HG02678 (cell line): ENCODE measurements around the gene ADIPOR2.
A peak's percentile ranks its signal among the peaks of the same experiment; 100 is the strongest.

Experiments used
- ATAC-seq: cut with Tn5 transposase; IDR thresholded peaks from one replicate; pipeline ENCODE4 v1.9.1; 2021; ENCODE audit warnings: mild to moderate bottlenecking, moderate library complexity; ENCODE audit not compliant: unreplicated experiment

ADIPOR2 gene

DNA sequence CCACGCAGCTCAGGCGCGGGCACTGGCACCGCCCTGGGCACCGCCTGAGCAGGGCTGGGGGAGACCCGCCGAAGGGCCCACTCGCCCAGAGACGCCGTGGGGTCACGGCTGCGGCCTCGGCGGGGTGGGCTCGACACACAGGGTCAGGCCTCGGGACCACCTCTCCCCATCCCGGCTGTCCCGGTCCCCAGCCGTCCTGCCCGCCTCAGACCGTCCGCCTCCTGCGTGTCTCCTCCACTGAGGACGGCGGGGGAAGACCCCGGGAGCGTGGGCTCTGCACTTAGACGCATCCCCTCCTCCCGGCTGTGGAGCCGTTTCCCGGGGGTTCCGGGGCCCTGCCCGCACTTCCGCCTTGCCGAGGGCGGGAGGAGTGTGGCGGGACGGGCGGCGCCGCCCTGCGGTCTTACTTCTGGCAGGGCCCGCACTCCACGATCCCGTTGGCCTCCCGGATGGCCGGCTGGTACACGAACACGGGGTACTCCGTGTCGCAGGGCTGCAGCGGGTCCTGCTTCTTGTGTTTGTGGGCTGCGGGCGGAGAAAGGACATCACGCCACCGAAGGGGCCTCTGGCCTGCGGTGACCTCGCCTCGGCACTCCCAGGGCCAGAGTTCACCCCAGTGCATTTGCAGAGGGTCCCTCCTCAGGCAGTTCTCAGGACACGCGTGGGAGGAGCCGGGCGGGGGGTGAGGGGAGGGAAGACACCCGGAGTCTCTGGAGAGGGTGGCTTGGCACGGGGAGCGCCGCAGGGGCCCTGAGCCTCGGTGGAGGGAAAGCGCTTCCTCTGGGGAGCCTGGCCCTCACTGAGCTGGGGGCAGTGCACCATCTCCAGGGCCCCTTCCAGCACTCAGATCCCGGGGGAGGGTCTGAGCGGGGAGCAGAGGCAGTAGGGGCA, 106.4 kb downstream of the ADIPOR2 start:
- peak; percentile 25 for ATAC-seq

DNA sequence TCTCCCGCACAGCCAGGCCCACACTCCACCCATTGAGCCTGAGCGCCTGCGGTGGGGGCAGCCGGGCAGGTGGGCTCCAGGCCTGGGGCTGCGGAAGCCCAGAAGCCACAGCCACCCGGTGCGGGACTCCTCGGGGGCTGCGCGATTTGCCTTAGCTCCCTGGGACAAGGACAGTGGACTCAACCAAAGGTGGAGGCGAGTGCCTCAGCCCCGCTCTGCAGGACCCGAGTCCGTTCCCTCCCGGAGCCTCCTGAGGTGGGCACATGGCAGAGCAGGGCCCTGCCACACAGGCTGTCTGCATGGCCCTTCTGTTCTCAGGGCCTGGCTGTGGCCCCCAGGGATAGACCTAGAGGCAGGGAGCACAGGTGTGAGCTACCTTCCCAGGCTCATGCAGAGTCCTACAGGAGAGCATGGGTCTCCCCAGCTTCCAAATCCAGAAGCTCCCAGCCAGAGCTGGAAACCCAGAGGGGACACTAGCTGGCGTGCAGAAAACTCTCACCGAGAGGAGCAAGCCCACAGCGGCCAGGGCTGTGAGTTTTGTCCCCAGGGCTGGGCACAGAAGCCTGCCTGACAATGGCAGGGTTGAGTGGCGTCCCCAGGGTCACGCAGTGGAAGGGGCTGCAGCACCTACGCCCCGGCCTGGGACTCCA, 107.2 kb downstream of the ADIPOR2 start:
- ATAC-seq = no peak

DNA sequence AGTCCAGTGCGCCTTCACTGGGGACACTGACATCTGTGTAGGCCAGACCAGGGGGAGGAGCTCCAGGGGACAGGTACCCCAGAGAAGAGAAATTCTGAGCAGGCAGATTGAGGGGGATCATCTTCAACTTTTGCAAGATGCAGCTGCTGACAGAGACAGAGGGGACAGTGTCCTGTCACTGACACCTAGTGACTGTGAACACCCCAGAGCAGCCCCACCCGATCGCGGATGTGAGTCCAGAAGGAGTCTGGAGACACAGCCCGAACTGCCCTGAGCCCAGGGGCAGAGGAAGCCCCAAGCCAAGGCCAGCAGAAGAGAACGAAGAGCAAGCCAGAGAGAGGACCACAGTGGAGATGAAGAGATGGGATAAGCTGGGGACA, 107.8 kb downstream of the ADIPOR2 start:
- ATAC-seq = no peak

DNA sequence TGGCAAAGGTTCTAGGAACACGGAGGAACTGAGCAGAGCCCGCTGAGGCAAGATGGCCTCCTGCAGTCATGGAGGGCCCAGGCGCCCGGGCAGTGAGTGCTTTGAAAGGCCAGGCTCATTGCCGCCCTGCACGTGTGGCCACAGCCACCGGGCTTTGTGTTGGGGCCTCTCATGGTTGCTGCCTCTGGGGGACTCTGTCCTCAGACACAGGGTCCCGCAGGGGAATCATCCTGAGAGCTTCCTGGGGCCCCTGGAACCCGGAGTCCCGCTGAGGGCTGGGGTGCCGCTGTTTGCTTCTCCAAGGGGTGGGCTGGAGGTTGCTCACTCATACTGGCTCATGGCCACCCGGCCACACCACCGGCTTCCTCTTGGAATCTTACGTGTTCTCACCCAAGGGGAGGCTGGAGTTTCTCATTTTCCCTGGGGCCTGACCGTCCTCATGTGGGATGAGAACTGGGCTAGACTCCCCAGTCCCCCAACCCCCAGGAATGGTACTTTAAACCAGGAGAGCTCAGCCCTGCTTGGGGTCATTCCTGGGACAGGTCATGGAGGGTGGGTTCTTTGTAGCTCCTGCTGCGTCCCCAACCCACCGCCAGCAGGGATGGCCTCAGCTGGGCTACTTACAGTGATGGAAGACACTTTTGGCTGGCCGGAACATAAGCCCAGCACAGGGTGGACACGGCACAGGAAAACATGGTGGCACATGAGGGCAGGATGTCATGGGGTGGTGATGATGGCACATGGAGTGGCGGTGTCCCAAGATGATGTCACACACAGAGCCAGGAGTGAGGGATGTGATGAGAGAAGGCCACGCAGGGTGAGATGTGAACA, 108.4 kb downstream of the ADIPOR2 start:
- ATAC-seq = no peak

DNA sequence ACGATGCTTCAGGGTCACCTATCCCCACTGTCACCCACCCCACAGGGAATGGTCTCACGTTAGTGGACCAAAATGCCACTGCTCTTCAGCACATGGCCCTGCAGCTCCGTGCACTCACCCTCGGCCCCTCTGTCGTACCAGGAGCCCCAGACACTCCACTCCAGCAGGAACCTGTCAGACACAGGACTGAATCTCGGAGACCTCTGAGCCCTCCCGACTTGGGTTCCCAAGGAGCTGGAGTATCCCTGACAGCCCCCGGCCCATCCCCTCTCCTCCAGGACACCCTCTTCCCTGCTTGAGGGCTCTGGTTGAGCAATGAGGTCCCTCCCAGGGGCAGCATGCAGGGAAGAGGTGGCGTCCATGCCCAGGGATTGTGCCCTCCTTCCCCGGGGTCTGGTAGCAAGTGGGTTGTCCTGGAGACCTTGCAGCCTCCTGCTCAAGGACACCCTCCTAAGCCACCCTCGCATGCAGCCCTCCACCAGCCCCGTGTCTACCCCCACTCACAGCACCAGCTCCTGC, 109.1 kb downstream of the ADIPOR2 start:
- no peak for ATAC-seq

DNA sequence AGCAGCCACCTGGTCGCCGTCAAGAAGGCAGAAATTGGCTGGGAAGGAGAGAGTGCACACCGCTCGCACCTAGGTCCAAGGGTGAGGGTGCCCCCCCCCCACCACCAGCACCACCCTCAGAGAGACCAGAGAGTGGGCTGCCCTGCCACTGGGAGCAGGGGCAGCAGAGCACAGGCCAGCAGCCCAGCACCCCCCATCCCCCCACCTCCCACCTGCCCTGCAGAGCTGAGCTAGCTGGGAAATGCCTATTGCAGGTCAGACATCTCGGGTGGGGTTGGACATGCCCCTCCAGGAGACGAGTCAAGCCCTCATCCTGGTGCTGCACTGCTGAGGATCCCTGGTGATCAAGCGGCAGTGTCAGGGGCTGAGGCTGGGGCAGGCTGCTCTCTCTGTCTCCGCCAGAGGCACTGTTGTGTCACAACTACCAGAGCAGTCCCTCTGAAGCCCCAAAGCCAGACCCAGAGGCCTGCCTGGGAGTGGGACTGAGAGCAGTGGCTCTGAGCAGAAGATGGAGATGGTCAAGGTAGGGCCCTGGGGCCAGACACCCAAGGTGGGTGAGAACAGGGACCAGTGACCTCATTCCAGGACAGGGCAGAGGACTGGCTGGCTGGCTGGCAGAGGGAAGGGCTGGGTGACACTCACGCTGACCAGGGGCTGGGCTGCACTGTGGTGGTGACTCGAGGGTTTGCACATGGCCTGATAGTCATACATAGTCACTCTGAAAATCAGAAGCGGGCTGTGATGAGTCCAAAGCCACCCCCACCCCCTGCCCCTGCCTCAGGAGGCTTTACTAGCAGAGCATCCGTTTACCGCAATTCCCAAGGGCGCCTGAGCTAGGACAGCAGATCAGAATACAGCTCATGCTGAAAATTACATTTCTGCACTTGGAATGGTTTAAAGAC, 109.8 kb downstream of the ADIPOR2 start:
- no peak for ATAC-seq

DNA sequence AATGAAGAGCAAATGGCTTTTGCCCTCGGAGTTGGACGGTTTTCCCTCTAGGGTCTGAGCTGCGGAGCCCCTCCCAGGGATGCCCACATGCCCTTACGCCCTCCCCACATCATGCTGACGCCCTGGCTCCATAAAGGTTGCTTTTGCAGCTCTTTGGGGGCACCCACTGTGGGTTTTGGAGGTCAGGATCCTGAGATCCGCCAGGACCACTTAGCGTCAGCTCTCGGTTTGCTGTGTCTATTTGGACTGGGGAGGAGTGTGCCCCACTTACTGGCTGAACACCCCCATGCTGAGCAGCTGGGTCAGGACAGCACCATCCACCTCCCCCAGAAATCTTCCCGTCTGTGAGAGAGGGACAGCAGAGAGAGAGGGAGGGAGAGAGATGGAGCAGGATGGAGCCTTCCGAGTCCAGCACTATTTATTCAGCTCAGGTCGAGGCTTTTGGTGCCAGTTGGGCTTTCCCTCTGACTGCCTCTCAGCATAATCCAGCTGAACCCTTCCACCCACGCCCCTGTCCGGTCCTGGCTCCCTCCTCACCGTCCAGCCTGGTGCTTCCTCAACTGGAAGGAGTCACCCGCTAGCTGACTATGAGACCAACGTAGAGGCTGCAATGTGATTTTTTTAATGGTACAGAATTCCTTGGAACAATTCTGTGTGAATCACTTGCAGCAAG, 110.6 kb downstream of the ADIPOR2 start:
- ATAC-seq = no peak

DNA sequence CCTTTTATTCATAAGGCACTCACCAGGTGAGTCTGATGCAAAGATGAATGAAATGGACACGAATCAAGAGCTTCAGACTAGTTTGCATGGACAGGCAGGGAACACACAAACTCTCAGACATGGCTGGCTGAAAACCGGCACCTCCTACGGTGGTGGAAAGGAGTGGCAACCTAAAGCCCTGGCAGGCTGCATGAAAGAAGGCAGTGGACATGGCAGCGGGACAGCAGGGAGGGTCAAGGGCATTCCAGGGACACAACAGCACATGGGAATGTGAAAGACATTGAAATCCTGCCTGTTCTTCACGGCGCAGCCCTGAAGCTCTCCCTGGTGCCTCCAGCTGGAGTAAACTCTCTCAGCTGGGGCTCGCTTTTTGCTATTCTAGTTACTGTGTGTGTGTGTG, 112.9 kb downstream of the ADIPOR2 start:
- no peak for ATAC-seq

DNA sequence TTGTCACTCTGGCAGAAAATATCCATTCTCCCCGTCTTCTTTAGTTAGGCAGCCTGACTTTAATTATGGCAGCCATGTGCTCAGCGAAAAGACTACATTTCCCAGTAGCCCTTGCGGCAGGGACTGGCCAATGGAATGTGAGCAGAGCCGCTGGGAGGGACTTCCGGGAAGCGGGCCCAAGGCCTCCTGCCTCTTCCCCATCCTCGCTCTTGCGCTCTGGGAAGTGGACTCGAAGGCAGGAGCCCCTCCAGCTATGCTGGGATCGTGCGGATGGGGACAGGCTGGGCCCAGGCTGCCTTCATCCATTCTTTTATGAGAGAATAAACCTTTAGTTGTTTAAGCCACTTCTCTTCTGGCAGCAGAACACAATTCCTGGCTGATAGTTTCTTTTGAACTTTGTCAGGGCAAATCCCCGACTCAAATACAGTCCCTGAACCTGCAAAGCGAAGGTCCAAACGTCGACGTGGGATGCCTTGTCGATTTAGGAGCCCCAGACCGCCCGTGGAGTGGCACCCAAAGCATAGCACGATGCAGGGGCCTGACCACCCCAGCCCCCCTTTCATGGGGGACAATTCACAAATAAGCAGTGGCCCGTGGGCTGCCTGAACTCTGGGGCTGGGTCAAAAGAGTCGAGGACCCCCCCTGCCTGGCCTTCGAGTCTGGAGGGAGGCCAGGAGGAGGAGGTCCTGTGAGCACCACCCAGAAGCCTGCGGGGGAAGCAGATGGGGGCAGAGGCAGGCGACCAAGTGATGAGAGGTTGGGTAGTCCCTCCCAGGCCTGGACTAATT, 113.9 kb downstream of the ADIPOR2 start:
- peak; percentile 90 for ATAC-seq

DNA sequence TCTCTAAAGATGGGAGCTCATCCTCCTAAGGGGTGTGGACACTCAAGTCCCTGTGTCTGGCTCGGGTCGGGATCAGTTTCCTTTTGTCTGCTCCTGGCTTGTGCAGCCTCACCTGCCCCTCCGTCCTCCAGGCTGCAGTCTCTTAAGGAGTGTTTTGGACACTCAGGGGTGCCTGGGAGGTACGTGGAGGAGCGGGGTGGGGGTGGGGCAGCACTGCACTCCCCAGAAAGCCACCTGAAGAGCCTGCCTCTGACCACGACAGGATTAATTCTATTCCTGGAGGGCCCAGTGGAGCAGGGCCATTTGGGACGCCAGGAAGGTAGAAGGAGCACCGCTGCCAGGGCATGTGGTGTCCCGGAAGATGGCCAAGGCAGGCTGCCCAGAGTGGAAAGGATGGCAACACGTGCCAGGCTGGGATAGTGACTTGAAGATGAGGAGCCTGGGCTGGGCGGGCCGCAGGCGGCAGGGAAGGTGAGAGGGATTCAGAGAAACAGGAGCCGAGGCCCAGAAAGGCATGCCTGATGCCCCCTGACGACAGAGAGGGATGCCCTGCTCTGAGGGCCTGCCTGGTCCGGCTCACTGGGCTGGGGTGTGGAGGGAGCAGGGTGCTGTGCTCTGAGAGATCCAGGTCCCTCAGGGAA, 114.7 kb downstream of the ADIPOR2 start:
- ATAC-seq = no peak

DNA sequence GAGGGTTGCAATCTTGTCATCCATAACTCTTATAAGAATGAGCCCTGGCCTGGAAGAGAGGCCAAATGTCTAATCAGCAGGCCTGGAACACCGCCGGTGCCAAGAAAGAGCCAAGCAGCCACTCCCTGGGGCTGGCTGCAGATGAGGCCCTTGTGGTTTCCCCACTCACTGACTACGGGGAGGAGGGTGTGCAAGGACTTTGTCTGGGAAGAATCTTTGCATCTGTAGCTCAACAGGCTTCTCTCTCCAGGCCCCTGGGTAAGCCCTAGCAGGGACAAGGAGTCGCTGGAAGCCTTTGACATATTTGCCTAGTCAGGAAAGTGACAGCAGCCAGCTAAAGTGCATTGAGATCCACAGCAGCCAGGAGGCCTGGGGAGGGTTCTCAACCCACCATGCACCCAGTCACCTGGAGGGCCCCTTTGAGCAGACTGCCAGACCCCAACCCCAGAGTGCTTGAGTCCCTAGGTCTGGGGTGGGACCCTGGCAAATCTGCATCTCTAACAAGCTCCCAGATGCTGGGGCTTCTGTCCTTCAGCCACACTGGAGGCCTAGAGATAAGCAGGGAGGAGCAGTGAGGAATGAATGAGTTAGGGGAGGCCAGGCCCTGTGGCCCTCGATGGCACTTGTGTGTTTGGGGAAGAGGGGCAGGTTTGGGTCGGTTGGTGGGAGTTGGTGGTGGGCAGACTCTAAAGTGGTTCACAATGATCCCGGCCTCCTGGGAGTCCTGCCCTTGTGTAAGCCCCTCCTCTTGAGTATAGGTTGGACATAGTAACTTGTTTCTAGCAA, 115.6 kb downstream of the ADIPOR2 start:
- no peak for ATAC-seq

DNA sequence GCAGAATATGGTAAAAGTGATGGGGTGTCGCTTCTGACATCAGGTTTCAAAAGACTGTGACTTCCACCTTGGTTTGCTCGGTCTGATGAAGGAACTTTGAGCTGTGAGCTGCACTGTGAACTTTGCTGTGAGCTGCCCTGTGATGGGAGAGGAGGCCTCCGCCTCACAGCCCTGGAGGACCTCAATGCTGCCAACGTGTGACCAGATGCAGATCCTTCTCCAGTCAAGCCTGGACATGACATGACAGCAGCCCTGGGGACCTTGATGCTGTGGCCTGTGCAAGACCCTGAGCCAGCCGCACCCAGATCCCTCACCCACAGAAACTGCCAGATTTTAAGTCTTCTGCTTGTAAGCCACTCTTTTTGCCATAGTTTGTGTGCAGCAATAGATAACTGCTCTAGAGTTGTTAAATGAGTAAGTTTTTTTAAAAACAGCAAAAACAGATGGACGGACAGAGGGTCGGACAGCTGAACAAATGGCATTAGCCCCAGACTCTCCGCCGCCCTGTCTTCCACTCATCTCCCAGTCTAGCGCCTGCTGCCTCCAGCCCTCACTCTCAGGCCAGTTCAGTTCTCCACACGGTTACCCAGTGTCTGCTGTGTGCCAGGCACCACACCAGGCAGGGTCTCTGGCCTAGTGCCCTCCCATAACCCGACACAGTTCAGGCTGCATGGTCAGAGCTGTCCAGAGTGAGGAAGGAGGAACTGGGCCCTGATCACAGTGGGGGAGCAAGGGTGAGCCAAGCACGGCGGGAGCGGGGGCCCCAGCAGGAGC, 116.4 kb downstream of the ADIPOR2 start:
- ATAC-seq = no peak

DNA sequence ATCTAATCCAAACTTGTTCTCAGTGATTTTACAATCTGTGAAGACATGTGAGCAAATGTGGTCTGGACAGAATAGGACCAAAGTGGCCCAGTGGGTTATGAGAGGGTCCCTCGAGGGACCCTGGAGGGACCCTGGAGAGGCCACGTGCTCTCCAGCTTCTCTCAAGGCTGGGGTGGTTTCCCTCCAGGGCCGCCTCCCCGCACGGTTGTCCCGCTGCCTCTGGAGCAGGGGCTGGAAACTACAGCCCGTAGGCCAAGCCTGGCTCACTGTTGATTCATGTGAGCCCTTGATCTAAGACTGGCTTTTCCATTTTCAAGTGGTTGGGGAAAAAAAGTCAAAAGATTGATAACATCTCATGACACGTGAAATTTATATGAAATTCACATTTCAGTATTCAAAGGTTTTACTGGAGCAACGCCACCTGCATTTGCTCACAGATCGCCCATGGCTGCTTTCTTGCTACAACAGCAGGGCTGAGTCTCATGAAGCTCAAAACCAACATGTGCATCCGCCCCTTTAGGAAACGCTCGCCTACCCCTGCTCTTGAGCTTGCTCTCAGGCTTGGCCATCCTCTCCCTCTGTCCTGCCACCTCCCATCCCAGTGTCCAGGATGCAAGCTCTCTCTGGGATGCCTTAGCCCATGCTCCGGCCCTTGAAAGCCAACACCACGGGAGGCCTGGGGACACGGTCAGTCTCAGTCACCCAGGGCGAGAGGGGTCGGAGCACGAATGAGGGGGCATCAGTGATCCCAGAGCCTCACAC, 117.3 kb downstream of the ADIPOR2 start:
- ATAC-seq = no peak

DNA sequence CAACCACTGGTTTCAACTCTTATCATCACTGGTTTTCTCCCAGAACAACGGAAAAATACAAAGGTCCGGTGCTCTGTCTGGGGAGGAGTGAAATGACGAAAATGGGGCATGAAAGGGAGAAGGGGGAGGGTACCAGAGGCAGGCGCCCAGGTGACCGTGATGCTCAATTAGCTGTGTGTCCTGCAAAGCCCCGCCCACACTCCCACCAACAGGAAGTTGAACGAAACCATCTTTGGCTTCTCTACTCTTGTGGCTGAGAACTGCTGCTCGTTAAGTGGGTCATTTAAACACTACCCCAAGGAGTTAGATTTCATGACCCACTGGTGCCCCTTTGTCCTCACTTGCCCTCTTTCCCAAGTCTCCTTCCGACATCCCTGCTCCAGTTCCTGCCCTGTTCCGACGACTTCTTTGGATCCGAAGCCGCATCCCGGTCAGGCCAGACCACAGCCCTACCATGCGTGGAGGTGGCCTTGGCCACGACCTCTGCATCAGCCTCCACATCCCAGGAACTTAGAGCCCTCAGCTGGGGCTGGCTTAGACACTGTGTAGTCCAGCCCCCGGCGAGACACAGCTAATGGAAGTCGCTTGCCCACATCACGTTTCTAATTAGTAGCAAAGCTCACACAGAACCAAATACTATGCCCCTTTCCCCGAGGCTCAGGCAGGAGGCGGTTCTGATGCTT, 118.1 kb downstream of the ADIPOR2 start:
- ATAC-seq = no peak

DNA sequence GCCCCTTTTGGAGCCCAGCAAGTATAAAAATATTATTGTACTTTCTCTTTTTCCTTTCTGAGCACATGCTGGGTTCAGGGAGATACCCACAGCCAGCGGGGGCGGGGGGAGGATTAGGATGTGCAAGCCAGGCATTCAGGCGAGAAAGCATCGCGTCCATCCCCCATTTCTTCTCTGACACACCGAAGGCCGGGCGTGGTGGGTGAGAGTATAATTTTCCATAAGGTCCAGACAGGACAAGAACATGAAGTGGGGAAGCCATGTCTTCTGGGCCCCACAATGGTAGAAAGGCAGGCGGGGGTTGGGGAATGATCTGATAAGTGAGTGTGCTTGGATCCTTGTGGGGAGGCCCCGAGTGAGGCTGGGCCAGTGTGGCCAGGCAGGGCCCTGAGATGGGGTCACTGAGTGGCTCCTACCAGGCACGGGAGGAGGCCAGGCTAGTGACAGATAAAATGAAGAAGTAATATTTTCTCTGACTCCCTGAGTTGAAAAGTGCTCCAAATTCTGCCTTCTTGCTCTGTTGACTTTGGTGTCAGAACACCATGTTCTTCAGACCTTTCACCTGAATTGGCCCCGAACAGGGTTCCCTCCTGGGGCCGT, 118.8 kb downstream of the ADIPOR2 start:
- no peak for ATAC-seq
